ENCODE results near the gene FSIP1. TPM values are rescaled to one million over a fixed set of nuclear protein-coding genes. Genes with fewer than 3 reads are reported as not detected.

The FSIP1 gene
- total RNA-seq, 1 donor from 2014 or later: 0.53 TPM

DNA sequence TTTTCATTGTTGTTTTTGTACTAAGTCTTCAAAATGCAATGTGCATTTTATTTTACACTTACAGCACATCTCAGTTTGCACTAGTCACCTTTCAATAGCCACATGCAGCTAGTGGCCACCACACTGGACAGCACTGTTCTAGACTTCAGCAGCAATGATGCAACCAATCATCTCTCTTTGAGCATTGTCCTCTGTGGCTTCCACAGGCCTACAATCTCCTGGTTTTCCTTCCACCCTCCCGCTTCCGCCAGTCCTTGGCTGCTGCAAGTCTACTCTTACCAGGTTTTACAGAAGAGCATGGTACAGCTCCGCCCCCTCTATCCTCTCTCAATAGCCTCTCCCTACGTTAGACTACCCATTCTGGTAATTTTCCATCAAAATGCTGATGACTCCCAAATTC is 25.1 kb upstream of the FSIP1 start:
- H3K9me3 Mint-ChIP-seq: no peaks in the 10 kb centered on the region
- H3K4me1 Mint-ChIP-seq: no peaks in the 10 kb centered on the region
- no peaks in the 10 kb centered on the region for H3K36me3 Mint-ChIP-seq (ENCODE audit: low read depth)
- H3K4me3 Mint-ChIP-seq: no peak overlapping the region
- DNase-seq (no peak), ATAC-seq (ENCODE audit: low read depth) (no peak)
- H3K27ac Mint-ChIP-seq: no peak overlapping the region
- CTCF ChIA-PET: no interaction called here
- intact Hi-C loops (cut with micrococcal nuclease): no loop called here
- H3K27me3 Mint-ChIP-seq: peaks cover 20% of the 10 kb centered on the region
- TF ChIP-seq, protein P1, sequence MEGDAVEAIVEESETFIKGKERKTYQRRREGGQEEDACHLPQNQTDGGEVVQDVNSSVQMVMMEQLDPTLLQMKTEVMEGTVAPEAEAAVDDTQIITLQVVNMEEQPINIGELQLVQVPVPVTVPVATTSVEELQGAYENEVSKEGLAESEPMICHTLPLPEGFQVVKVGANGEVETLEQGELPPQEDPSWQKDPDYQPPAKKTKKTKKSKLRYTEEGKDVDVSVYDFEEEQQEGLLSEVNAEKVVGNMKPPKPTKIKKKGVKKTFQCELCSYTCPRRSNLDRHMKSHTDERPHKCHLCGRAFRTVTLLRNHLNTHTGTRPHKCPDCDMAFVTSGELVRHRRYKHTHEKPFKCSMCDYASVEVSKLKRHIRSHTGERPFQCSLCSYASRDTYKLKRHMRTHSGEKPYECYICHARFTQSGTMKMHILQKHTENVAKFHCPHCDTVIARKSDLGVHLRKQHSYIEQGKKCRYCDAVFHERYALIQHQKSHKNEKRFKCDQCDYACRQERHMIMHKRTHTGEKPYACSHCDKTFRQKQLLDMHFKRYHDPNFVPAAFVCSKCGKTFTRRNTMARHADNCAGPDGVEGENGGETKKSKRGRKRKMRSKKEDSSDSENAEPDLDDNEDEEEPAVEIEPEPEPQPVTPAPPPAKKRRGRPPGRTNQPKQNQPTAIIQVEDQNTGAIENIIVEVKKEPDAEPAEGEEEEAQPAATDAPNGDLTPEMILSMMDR (IDR thresholded peaks at IDR 0.05): no peak
- POLR2A ChIA-PET: no interaction called here

DNA sequence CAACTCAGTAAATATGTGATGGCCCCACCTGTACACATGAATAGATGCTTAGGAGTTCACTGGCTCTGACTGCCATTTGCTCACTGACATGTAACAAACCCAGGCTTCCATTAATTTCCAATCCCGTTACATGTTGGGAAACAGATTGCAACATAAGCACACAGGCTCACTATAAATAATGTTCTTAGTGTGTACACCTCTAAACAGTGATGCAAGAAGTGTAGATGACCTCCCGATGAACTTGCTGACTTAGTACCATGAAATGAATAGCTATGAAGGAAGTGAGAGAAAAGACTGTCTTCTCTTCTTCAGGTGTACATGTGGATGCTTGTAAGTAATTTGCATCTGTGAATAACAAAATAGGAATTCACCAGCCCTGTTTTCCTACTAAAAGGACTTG is 21.4 kb upstream of the FSIP1 start:
- DNase-seq (no peak), ATAC-seq (ENCODE audit: low read depth) (no peak)
- no peak overlapping the region for H3K27ac Mint-ChIP-seq
- H3K4me1 Mint-ChIP-seq: no peaks in the 10 kb centered on the region
- H3K9me3 Mint-ChIP-seq: no peaks in the 10 kb centered on the region
- intact Hi-C loops (cut with micrococcal nuclease): no loop called here
- TF ChIP-seq, protein P1 (IDR thresholded peaks at IDR 0.05): no peak
- ChIA-PET CTCF (interaction anchor here (1.7 kb wide), 1 partner anchor 47 kb away, joined by 7 read pairs; no protein-coding TSS in a partner anchor), POLR2A (no interaction called here)
- H3K4me3 Mint-ChIP-seq: no peak overlapping the region
- H3K36me3 Mint-ChIP-seq (ENCODE audit: low read depth): no peaks in the 10 kb centered on the region
- H3K27me3 Mint-ChIP-seq: peaks cover 18% of the 10 kb centered on the region

DNA sequence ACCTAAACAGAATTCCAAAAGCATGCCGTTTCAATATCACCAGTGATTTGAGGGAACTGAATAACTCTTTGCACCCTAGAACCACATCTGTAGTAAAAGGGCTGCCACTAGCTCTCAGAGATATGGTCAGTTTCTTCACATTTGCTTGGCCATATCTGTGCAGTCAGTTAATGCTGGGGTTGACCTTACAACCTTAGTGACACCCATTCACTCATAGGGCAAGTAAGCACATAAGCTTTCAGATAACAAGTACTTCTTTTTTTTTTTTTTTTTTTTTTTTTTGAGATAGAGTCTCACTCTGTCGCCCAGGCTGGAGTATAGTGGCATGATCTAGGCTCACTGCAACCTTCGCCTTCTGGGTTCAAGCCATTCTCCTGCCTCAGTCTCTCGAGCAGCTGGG is 20.4 kb upstream of the FSIP1 start:
- intact Hi-C loops (cut with micrococcal nuclease): no loop called here
- Mint-ChIP-seq H3K9me3 (no peaks in the 10 kb centered on the region), H3K27ac (no peak overlapping the region), H3K4me1 (no peaks in the 10 kb centered on the region), H3K27me3 (peaks cover 15% of the 10 kb centered on the region), H3K36me3 (ENCODE audit: low read depth) (no peaks in the 10 kb centered on the region), H3K4me3 (no peak overlapping the region)
- DNase-seq (no peak), ATAC-seq (ENCODE audit: low read depth) (no peak)
- ChIA-PET POLR2A (no interaction called here), CTCF (interaction anchor here (1.7 kb wide), 1 partner anchor 46 kb away, joined by 7 read pairs; no protein-coding TSS in a partner anchor)
- TF ChIP-seq, protein P1 (IDR thresholded peaks at IDR 0.05): no peak

DNA sequence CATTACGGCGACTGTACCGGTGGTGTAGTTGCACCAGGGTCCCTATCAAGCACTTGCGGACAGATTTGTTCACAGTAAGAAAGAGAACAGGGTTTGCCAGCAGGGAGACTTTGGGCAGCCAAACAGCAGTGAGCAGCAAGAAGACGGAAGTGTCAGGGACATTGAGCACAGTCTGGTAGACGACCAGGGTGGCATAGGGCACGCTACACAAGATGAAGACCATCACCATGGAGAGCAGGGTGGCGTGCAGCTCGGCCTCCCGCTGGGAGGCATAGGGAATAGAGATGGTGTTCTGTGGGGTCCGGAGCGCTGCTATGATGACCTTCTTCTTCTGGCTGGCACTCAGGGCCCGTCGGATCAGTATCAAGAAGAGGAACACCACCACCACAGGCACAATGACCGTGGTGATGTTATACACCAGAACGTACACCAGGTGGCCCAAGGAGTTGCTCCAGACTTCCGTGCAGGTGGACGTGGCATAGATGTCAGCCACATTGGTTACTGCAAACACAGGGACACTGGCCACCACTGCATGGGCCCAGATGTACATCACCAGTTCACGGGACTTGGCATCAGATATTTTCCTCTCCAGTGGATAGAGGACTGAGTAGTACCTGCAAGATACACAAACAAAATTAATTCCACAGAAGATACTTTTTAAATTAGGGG is 19.1 kb upstream of the FSIP1 start:
- intact Hi-C loops (cut with micrococcal nuclease): no loop called here
- H3K27ac Mint-ChIP-seq: no peak overlapping the region
- H3K4me3 Mint-ChIP-seq: no peak overlapping the region
- POLR2A ChIA-PET: no interaction called here
- TF ChIP-seq, protein P1 (IDR thresholded peaks at IDR 0.05): no peak
- H3K9me3 Mint-ChIP-seq: no peaks in the 10 kb centered on the region
- ATAC-seq (ENCODE audit: low read depth) (peak; percentile 71), DNase-seq (no peak)
- CTCF ChIA-PET: no interaction called here
- H3K27me3 Mint-ChIP-seq: peaks cover 14% of the 10 kb centered on the region
- H3K36me3 Mint-ChIP-seq (ENCODE audit: low read depth): no peaks in the 10 kb centered on the region
- no peaks in the 10 kb centered on the region for H3K4me1 Mint-ChIP-seq

DNA sequence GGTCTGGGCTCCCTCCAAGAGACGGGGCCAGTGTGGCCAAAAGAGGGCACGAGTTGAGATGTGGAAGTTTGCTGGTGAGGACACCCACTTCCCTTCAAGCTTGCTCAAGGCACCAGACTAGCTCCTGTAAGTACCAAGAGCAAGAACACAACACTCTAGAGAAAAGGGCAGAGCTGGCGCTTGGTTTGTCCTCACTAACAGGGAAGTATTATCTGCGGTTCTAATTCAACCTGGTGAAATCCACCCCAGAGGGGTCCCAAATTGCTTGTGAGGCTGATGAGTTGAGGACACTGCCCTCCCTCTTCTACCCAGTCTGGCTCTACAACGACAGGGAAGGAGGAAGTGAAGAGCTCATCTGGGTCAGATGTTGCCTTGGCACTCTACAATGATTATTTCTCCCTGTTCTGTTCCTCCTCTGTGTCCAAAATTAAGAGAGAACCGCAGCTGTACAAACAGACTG is 16.9 kb upstream of the FSIP1 start:
- no peaks in the 10 kb centered on the region for H3K36me3 Mint-ChIP-seq (ENCODE audit: low read depth)
- H3K4me3 Mint-ChIP-seq: no peak overlapping the region

More for the DNA sequence above, 16.9 kb upstream of the FSIP1 start:
- intact Hi-C loops (cut with micrococcal nuclease): no loop called here
- TF ChIP-seq, protein P1 (IDR thresholded peaks at IDR 0.05): no peak
- CTCF ChIA-PET: interaction anchor here (1.6 to 1.7 kb wide), 2 partner anchors 475 to 511 kb away, joined by 4 to 5 read pairs; no protein-coding TSS in a partner anchor
- H3K27me3 Mint-ChIP-seq: peaks cover 24% of the 10 kb centered on the region
- POLR2A ChIA-PET: no interaction called here
- ATAC-seq (ENCODE audit: low read depth) (no peak), DNase-seq (no peak)
- H3K27ac Mint-ChIP-seq: no peak overlapping the region
- no peaks in the 10 kb centered on the region for H3K4me1 Mint-ChIP-seq
- no peaks in the 10 kb centered on the region for H3K9me3 Mint-ChIP-seq
